HG03378 (cell line): Measurements from ENCODE around the gene ITSN1.

Experiments
- ATAC-seq: cut with Tn5 transposase; IDR thresholded peaks from one replicate; pipeline ENCODE4 v1.9.1; 2021; ENCODE audit warnings: mild to moderate bottlenecking, moderate library complexity; ENCODE audit not compliant: unreplicated experiment

Gene ITSN1

GRCh38 chr21:33801424-33802405, 159.4 kb downstream of the ITSN1 start:
- ATAC-seq, result no peak

GRCh38 chr21:33802481-33802880, 160.2 kb downstream of the ITSN1 start:
- no peak for ATAC-seq

GRCh38 chr21:33808715-33809367, 166.5 kb downstream of the ITSN1 start:
- ATAC-seq, result no peak

GRCh38 chr21:33810766-33811165, 168.5 kb downstream of the ITSN1 start:
- ATAC-seq, result no peak

- no peak for ATAC-seq
Measured at GRCh38 chr21:33811167-33812010, 169.1 kb downstream of the ITSN1 start.

- ATAC-seq, result no peak
Measured at GRCh38 chr21:33813832-33814365, 171.6 kb downstream of the ITSN1 start.

GRCh38 chr21:33815143-33815707, 172.9 kb downstream of the ITSN1 start:
- ATAC-seq, result no peak

- ATAC-seq, result no peak
Measured at GRCh38 chr21:33816174-33816573, 173.9 kb downstream of the ITSN1 start.

- ATAC-seq, result no peak
Measured at GRCh38 chr21:33817138-33817537, 174.8 kb downstream of the ITSN1 start.

- no peak for ATAC-seq
Measured at GRCh38 chr21:33817663-33818451, 175.6 kb downstream of the ITSN1 start.

- ATAC-seq, result no peak
Measured at GRCh38 chr21:33820230-33820770, 178.0 kb downstream of the ITSN1 start.

- ATAC-seq, result no peak
Measured at GRCh38 chr21:33820798-33821197, 178.5 kb downstream of the ITSN1 start.

GRCh38 chr21:33821503-33822322, 179.4 kb downstream of the ITSN1 start:
- ATAC-seq, result no peak

GRCh38 chr21:33824156-33824941, 182.0 kb downstream of the ITSN1 start:
- ATAC-seq, result no peak

- no peak for ATAC-seq
Measured at GRCh38 chr21:33825419-33825818, 183.1 kb downstream of the ITSN1 start.

- ATAC-seq, result no peak
Measured at GRCh38 chr21:33825915-33826314, 183.6 kb downstream of the ITSN1 start.

GRCh38 chr21:33828083-33828482, 185.8 kb downstream of the ITSN1 start:
- no peak for ATAC-seq

GRCh38 chr21:33828577-33828976, 186.3 kb downstream of the ITSN1 start:
- no peak for ATAC-seq
